HEK293 (cell line): ENCODE measurements around the gene HSF5.

ENCODE experiments used
- CTCF ChIA-PET: fragments of 350-600 bp; formaldehyde crosslinking; extraction: SDS; loops from one replicate; lab custom pipeline; 2021; ENCODE audit warnings: antibody characterized with exemption; lab: Yijun Ruan, JAX
- POLR2A ChIA-PET: fragments of 300-600 bp; formaldehyde crosslinking; extraction: SDS; loops from one replicate; lab custom pipeline; 2020; ENCODE audit warnings: antibody characterized with exemption, inconsistent platforms; lab: Yijun Ruan, JAX
- H3K27ac ChIP-seq: fragments of 200-500 bp; sonication (Bioruptor generic); 2 replicates; pipeline ENCODE4 v1.5.1; 2014; ENCODE audit warnings: low read depth, low read length, control low read depth, inconsistent platforms; ENCODE audit errors: extremely low read depth
- H3K36me3 ChIP-seq, 2 experiments: fragments of 200-500 bp in 1 of 2; sonication (Bioruptor generic) in 1 of 2; 1 replicate in 1 of 2; 2 replicates in 1 of 2; pipeline ENCODE4 v1.5.1; 2014 to 2017; ENCODE audit warnings: inconsistent platforms in 2 of 2, low read length in 2 of 2; ENCODE audit not compliant: control insufficient read depth in 2 of 2, insufficient read depth in 1 of 2
- H3K4me1 ChIP-seq: fragments of 200-500 bp; sonication (Bioruptor generic); 2 replicates; pipeline ENCODE4 v1.5.1; 2014; ENCODE audit warnings: mild to moderate bottlenecking, low read length, inconsistent platforms; ENCODE audit not compliant: control insufficient read depth, insufficient read depth
- H3K4me3 ChIP-seq: 2 replicates; pipeline ENCODE4 v1.5.1; 2011; ENCODE audit warnings: low read depth, mild to moderate bottlenecking, control low read depth, low read length, moderate library complexity
- H3K9me3 ChIP-seq: fragments of 200-500 bp; sonication (Bioruptor generic); 2 replicates; pipeline ENCODE4 v1.5.1; 2014; ENCODE audit warnings: low read depth, low read length, inconsistent platforms; ENCODE audit not compliant: control insufficient read depth, insufficient read depth
- ATF2 ChIP-seq: fragments of 450-650 bp; formaldehyde crosslinking; IDR thresholded peaks from 2 replicates; pipeline ENCODE4 v1.5.1; 2016; ENCODE audit warnings: missing biosample characterization, missing genetic modification characterization, low read depth
- KLF1 ChIP-seq: fragments of 450-650 bp; formaldehyde crosslinking; IDR thresholded peaks from 2 replicates; pipeline ENCODE4 v1.5.1; 2016; ENCODE audit warnings: missing biosample characterization, missing genetic modification characterization
- TCF7L2 ChIP-seq: IDR thresholded peaks from 2 replicates; pipeline ENCODE4 v1.6.1; 2011; ENCODE audit warnings: low read depth, mild to moderate bottlenecking, inconsistent platforms, low read length, moderate library complexity, borderline replicate concordance
- ZBTB10 ChIP-seq: fragments of 450-650 bp; formaldehyde crosslinking; IDR thresholded peaks from 2 replicates; pipeline ENCODE4 v1.5.1; 2016; ENCODE audit warnings: missing biosample characterization, missing genetic modification characterization
- ZBTB20 ChIP-seq: fragments of 450-650 bp; formaldehyde crosslinking; IDR thresholded peaks from 2 replicates; pipeline ENCODE4 v1.5.1; 2016; ENCODE audit warnings: missing biosample characterization, missing genetic modification characterization
- ZNF10 ChIP-seq: fragments of 450-650 bp; formaldehyde crosslinking; IDR thresholded peaks from 2 replicates; pipeline ENCODE4 v1.5.1; 2017; ENCODE audit warnings: missing biosample characterization, missing genetic modification characterization
- ZNF140 ChIP-seq: fragments of 450-650 bp; formaldehyde crosslinking; IDR thresholded peaks from 2 replicates; pipeline ENCODE4 v1.5.1; 2016; ENCODE audit warnings: missing biosample characterization, missing genetic modification characterization
- ZNF155 ChIP-seq: fragments of 450-650 bp; formaldehyde crosslinking; IDR thresholded peaks from 2 replicates; pipeline ENCODE4 v1.5.1; 2016; ENCODE audit warnings: missing biosample characterization, missing genetic modification characterization
- ZNF16 ChIP-seq: fragments of 450-650 bp; formaldehyde crosslinking; IDR thresholded peaks from 2 replicates; pipeline ENCODE4 v1.5.1; 2016; ENCODE audit warnings: low read depth, missing biosample characterization, missing genetic modification characterization
- ZNF202 ChIP-seq: fragments of 450-650 bp; formaldehyde crosslinking; IDR thresholded peaks from 2 replicates; pipeline ENCODE4 v1.5.1; 2016; ENCODE audit warnings: missing biosample characterization, missing genetic modification characterization, borderline replicate concordance
- ZNF280D ChIP-seq: fragments of 450-650 bp; formaldehyde crosslinking; IDR thresholded peaks from 2 replicates; pipeline ENCODE4 v1.5.1; 2016; ENCODE audit warnings: missing biosample characterization, missing genetic modification characterization
- ZNF302 ChIP-seq: fragments of 450-650 bp; formaldehyde crosslinking; IDR thresholded peaks from 2 replicates; pipeline ENCODE4 v1.5.1; 2016; ENCODE audit warnings: missing biosample characterization, missing genetic modification characterization, low read depth
- ZNF350 ChIP-seq: fragments of 450-650 bp; formaldehyde crosslinking; IDR thresholded peaks from 2 replicates; pipeline ENCODE4 v1.5.0; 2017; ENCODE audit warnings: missing biosample characterization, mild to moderate bottlenecking, missing genetic modification characterization
- ZNF394 ChIP-seq: fragments of 450-650 bp; formaldehyde crosslinking; IDR thresholded peaks from 2 replicates; pipeline ENCODE4 v1.5.1; 2016; ENCODE audit warnings: missing biosample characterization, missing genetic modification characterization, mild to moderate bottlenecking, moderate library complexity, borderline replicate concordance
- ZNF398 ChIP-seq: fragments of 450-650 bp; formaldehyde crosslinking; IDR thresholded peaks from 2 replicates; pipeline ENCODE4 v1.5.1; 2017; ENCODE audit warnings: missing biosample characterization, missing genetic modification characterization
- ZNF514 ChIP-seq: fragments of 450-650 bp; formaldehyde crosslinking; IDR thresholded peaks from 2 replicates; pipeline ENCODE4 v1.5.1; 2016; ENCODE audit warnings: missing biosample characterization, missing genetic modification characterization
- ZNF529 ChIP-seq: fragments of 450-650 bp; formaldehyde crosslinking; IDR thresholded peaks from 2 replicates; pipeline ENCODE4 v1.5.1; 2017; ENCODE audit warnings: missing genetic modification characterization, missing biosample characterization; ENCODE audit not compliant: insufficient replicate concordance
- ZNF645 ChIP-seq: fragments of 450-650 bp; formaldehyde crosslinking; IDR thresholded peaks from 2 replicates; pipeline ENCODE4; 2016; ENCODE audit warnings: missing biosample characterization, missing genetic modification characterization
- ZNF677 ChIP-seq: fragments of 450-650 bp; IDR thresholded peaks from 2 replicates; pipeline ENCODE4 v1.5.0; 2018; ENCODE audit warnings: missing biosample characterization, mild to moderate bottlenecking, missing genetic modification characterization, moderate library complexity
- ZNF692 ChIP-seq: fragments of 450-650 bp; formaldehyde crosslinking; IDR thresholded peaks from 2 replicates; pipeline ENCODE4 v1.5.1; 2016; ENCODE audit warnings: missing biosample characterization, missing genetic modification characterization
- ZNF792 ChIP-seq: fragments of 450-650 bp; formaldehyde crosslinking; IDR thresholded peaks from 2 replicates; pipeline ENCODE4 v1.5.1; 2016; ENCODE audit warnings: missing biosample characterization, missing genetic modification characterization

Gene HSF5

GRCh38 chr17:58525239-58525638, 37.0 kb upstream of the HSF5 start:
- POLR2A ChIA-PET = no interaction called here
- TF ChIP-seq ZNF529 (no peak), ZBTB10 (tag by site-specific recombination) (no peak), ZNF692 (tag by site-specific recombination) (no peak)
- CTCF ChIA-PET = no interaction called here
- no peaks in the 10 kb centered on the region for H3K4me1 ChIP-seq
- H3K36me3 ChIP-seq = no peaks in the 10 kb centered on the region
- H3K9me3 ChIP-seq = no peaks in the 10 kb centered on the region
- no peak overlapping the region for H3K27ac ChIP-seq
- no peak overlapping the region for H3K4me3 ChIP-seq

GRCh38 chr17:58521680-58522079, 33.5 kb upstream of the HSF5 start:
- Histone ChIP-seq H3K9me3 (no peaks in the 10 kb centered on the region), H3K27ac (no peak overlapping the region), H3K4me1 (no peaks in the 10 kb centered on the region)
- POLR2A ChIA-PET = no interaction called here
- TF ChIP-seq ZNF155 (no peak), ZNF677 (tag by site-specific recombination) (no peak), ZNF16 (tag by site-specific recombination) (no peak), ZNF280D (tag by site-specific recombination) (no peak), ATF2 (tag by site-specific recombination) (no peak), ZNF394 (tag by site-specific recombination) (no peak), TCF7L2 (no peak), ZBTB20 (no peak), ZNF398 (tag by site-specific recombination) (no peak), KLF1 (tag by site-specific recombination) (no peak), ZNF645 (no peak), ZNF202 (no peak), ZNF140 (tag by site-specific recombination) (no peak), ZNF350 (tag by site-specific recombination) (no peak), ZNF792 (tag by site-specific recombination) (no peak), ZNF302 (tag by site-specific recombination) (no peak), ZNF10 (tag by site-specific recombination) (no peak), ZNF514 (tag by site-specific recombination) (no peak)
- TF ChIP-seq, all 188 proteins: peak for 0
- no peaks in the 10 kb centered on the region for H3K36me3 ChIP-seq
- H3K4me3 ChIP-seq = no peak overlapping the region
- CTCF ChIA-PET = interaction anchor here (0.7 to 1.5 kb wide), 3 partner anchors 167 to 628 kb away, joined by 3 to 8 read pairs (median 3); no protein-coding TSS in a partner anchor
